ENCODE measurements around the gene GRWD1. TPM values are rescaled to one million over a fixed set of nuclear protein-coding genes. Genes with fewer than 3 reads are reported as not detected.

Gene GRWD1
- total RNA-seq, 1 experiment from 2014 or later, result 56.7 TPM

DNA sequence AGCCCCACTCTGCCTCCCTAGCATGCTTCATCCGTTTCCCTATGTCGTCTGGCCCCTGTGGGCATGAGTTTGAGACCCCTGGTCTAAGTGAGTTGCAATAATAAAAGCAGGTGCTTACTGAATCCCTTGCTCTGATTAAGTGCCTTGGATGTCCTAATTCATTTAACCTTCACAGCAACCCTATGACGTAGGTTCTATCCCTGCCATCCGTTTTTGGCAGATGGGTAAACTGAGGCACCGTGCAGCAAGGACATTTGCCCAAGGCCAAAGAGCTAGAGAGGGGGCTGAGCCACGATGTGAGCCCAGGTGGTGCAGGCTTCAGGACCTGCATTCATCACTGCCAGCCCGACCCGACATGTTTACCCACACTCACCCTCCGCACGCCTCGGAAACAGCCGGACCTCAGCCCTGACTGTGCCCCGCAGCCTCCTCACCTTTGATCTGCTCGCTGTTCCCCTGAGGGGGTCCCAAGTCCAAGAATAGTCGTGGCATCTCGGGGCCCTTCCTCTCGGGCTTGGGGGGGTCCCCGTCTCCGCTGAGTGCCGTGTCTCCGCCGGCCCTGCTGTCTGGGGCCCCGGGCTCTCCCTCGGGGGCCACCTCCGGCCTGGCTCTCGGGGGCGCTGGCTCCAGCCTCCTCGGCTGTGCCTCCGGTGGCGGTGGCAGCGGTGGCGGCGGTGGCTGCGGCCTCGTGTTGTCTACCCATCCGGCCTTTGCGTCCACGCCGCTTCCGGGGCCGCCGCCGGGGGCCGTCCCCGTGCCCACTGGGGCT is 51.4 kb downstream of the GRWD1 start:
- no peaks in the 10 kb centered on the region for H3K9me3 ChIP-seq (ENCODE audit: control insufficient read depth, insufficient read depth, low read depth, low read length)
- no peak overlapping the region for H3K4me3 ChIP-seq (ENCODE audit: low read depth in 2 of 2, low read length in 2 of 2)
- peaks cover 3% of the 10 kb centered on the region; the same call in 1 of the 2 replicates for H3K36me3 ChIP-seq (ENCODE audit: control insufficient read depth, insufficient read depth, low read length)
- H3K4me1 ChIP-seq (ENCODE audit: control insufficient read depth, insufficient read depth, low read length), result peaks cover 7% of the 10 kb centered on the region; the same call in 1 of the 2 replicates
- H3K27me3 ChIP-seq (ENCODE audit: control insufficient read depth, insufficient read depth, low read length), result no peaks in the 10 kb centered on the region
- DNase-seq (ENCODE audit: low read depth, low spot score) (no peak), ATAC-seq (no peak)
- ChIA-PET POLR2A (no interaction called here), CTCF (no interaction called here)
- no peak overlapping the region for H3K27ac ChIP-seq (ENCODE audit: low read length)
- in situ Hi-C loops (cut with HindIII; ENCODE audit: low pct_unique_long_range_greater_than_20kb, low sequenced_read_pairs), result no loop called here
- BruUV-seq (replicated peaks), result no TSS peak
- intact Hi-C loops (cut with micrococcal nuclease; ENCODE audit: unreplicated experiment), result no loop called here
- TF ChIP-seq POLR2AphosphoS5 (IDR thresholded peaks at IDR 0.05; ENCODE audit: low read depth, low read length), result no peak
- TF ChIP-seq, protein P1, sequence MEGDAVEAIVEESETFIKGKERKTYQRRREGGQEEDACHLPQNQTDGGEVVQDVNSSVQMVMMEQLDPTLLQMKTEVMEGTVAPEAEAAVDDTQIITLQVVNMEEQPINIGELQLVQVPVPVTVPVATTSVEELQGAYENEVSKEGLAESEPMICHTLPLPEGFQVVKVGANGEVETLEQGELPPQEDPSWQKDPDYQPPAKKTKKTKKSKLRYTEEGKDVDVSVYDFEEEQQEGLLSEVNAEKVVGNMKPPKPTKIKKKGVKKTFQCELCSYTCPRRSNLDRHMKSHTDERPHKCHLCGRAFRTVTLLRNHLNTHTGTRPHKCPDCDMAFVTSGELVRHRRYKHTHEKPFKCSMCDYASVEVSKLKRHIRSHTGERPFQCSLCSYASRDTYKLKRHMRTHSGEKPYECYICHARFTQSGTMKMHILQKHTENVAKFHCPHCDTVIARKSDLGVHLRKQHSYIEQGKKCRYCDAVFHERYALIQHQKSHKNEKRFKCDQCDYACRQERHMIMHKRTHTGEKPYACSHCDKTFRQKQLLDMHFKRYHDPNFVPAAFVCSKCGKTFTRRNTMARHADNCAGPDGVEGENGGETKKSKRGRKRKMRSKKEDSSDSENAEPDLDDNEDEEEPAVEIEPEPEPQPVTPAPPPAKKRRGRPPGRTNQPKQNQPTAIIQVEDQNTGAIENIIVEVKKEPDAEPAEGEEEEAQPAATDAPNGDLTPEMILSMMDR (IDR thresholded peaks at IDR 0.05), result no peak
- TF ChIP-seq SIN3A (IDR thresholded peaks at IDR 0.05; ENCODE audit: borderline replicate concordance, insufficient read depth, low read depth, low read length), result no peak
- TF ChIP-seq, protein P2, sequence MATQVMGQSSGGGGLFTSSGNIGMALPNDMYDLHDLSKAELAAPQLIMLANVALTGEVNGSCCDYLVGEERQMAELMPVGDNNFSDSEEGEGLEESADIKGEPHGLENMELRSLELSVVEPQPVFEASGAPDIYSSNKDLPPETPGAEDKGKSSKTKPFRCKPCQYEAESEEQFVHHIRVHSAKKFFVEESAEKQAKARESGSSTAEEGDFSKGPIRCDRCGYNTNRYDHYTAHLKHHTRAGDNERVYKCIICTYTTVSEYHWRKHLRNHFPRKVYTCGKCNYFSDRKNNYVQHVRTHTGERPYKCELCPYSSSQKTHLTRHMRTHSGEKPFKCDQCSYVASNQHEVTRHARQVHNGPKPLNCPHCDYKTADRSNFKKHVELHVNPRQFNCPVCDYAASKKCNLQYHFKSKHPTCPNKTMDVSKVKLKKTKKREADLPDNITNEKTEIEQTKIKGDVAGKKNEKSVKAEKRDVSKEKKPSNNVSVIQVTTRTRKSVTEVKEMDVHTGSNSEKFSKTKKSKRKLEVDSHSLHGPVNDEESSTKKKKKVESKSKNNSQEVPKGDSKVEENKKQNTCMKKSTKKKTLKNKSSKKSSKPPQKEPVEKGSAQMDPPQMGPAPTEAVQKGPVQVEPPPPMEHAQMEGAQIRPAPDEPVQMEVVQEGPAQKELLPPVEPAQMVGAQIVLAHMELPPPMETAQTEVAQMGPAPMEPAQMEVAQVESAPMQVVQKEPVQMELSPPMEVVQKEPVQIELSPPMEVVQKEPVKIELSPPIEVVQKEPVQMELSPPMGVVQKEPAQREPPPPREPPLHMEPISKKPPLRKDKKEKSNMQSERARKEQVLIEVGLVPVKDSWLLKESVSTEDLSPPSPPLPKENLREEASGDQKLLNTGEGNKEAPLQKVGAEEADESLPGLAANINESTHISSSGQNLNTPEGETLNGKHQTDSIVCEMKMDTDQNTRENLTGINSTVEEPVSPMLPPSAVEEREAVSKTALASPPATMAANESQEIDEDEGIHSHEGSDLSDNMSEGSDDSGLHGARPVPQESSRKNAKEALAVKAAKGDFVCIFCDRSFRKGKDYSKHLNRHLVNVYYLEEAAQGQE (IDR thresholded peaks at IDR 0.05; ENCODE audit: insufficient read depth in 1 of 2, low read depth in 2 of 2, low read length in 1 of 2), result no peak
- TF ChIP-seq TCF7L2 (IDR thresholded peaks at IDR 0.05; ENCODE audit: low read depth, low read length), result no peak

DNA sequence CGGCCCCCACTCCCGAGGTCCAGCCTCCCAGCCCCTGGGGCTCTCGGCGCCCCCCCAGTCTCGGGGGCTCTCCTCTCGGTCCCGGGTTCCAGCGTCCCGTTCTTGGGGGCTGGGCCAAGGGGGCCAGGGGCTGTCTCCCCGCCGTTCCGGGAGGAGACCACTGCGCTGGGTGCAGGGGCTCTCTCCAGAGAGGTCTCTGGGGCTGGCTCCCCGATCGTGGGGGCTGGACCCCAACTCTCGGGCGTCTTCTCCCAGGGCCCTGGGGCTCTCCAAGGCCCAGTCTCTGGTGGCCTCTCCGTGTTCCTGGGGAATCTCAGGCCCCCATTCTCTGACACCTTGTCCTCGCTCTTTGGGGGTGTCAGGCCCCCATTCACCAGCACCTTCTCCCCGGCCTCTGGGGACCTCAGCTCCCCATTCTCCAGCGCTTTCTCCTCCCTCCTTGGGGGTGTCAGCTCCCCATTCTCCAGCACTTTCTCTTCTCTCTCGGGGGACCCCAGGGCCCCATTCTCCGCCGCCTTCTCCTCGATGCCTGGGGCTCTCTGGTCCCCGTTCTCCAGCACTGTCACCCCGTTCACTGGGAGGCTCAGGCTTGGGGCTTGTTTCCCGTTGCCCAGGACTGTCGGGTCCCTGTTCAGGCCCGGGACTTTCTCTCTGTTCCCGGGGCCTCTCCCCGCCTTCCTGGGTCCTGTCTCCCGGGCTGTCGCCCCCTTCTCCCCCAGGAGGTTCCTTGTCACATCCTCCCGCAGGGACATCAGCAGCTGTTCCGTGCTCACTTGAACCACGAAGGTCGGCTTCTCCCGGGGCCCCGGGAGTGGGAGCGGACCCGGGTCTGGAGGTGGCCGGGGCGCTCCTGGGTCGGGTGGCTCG is 52.2 kb downstream of the GRWD1 start:
- H3K4me3 ChIP-seq (ENCODE audit: low read depth in 2 of 2, low read length in 2 of 2), result no peak overlapping the region
- no peaks in the 10 kb centered on the region for H3K27me3 ChIP-seq (ENCODE audit: control insufficient read depth, insufficient read depth, low read length)
- no peak overlapping the region for H3K27ac ChIP-seq (ENCODE audit: low read length)
- TF ChIP-seq TCF7L2 (IDR thresholded peaks at IDR 0.05; ENCODE audit: low read depth, low read length) (no peak), SIN3A (IDR thresholded peaks at IDR 0.05; ENCODE audit: borderline replicate concordance, insufficient read depth, low read depth, low read length) (no peak), POLR2AphosphoS5 (IDR thresholded peaks at IDR 0.05; ENCODE audit: low read depth, low read length) (no peak)
- TF ChIP-seq, protein P2 (IDR thresholded peaks at IDR 0.05; ENCODE audit: insufficient read depth in 1 of 2, low read depth in 2 of 2, low read length in 1 of 2), result no peak
- TF ChIP-seq, protein P1 (IDR thresholded peaks at IDR 0.05), result no peak
- POLR2A ChIA-PET, result no interaction called here
- CTCF ChIA-PET, result no interaction called here
- no peak for DNase-seq (ENCODE audit: low read depth, low spot score)
- in situ Hi-C loops (cut with HindIII; ENCODE audit: low pct_unique_long_range_greater_than_20kb, low sequenced_read_pairs) (no loop called here), intact Hi-C loops (cut with micrococcal nuclease; ENCODE audit: unreplicated experiment) (no loop called here)
- no peaks in the 10 kb centered on the region for H3K9me3 ChIP-seq (ENCODE audit: control insufficient read depth, insufficient read depth, low read depth, low read length)
- no peak for ATAC-seq
- no TSS peak for BruUV-seq (replicated peaks)
- peaks cover 3% of the 10 kb centered on the region; the same call in 1 of the 2 replicates for H3K36me3 ChIP-seq (ENCODE audit: control insufficient read depth, insufficient read depth, low read length)
- peaks cover 7% of the 10 kb centered on the region; the same call in 1 of the 2 replicates for H3K4me1 ChIP-seq (ENCODE audit: control insufficient read depth, insufficient read depth, low read length)
